Neural crest cell (in vitro differentiated cells): ENCODE measurements around the gene CD180. TPM values are rescaled to one million over a fixed set of nuclear protein-coding genes. Genes with fewer than 3 reads are reported as not detected.
"Not testable (repeated sequence)": the region's sequence is repeated elsewhere in the genome, so short reads cannot be mapped to it uniquely, and the experiment has no call there.

Experiments
- DNase-seq: peaks from one replicate; pipeline ENCODE4 v3.0.0; 2021; ENCODE audit warnings: low read depth, mixed read lengths, low spot score
- H3K27ac Mint-ChIP-seq: one replicate; pipeline ENCODE4 v1.8.0; 2021; ENCODE audit warnings: mild to moderate bottlenecking, mixed read lengths; ENCODE audit not compliant: unreplicated experiment
- H3K27me3 Mint-ChIP-seq: 2 replicates; pipeline ENCODE4 v1.8.0; 2021; ENCODE audit warnings: low read depth, mild to moderate bottlenecking, mixed read lengths
- H3K36me3 Mint-ChIP-seq: 2 replicates; pipeline ENCODE4 v1.8.0; 2021; ENCODE audit warnings: low read depth, mild to moderate bottlenecking, mixed read lengths
- H3K4me1 Mint-ChIP-seq: 2 replicates; pipeline ENCODE4 v1.8.0; 2021; ENCODE audit warnings: mixed read lengths
- H3K4me3 Mint-ChIP-seq: one replicate; pipeline ENCODE4 v1.8.0; 2021; ENCODE audit warnings: mild to moderate bottlenecking, mixed read lengths
- H3K9me3 Mint-ChIP-seq: 2 replicates; pipeline ENCODE4 v1.8.0; 2021; ENCODE audit warnings: mixed read lengths
- total RNA-seq: library from RNA; stranded (reverse); gene quantifications from 2 replicates; pipeline ENCODE4 v1.2.1, GENCODE V29; 2021
- TF ChIP-seq, protein P1 (sequence below): fragments of 200-600 bp; sonication (generic); conservative IDR thresholded peaks from 2 replicates; pipeline ENCODE4 v1.5.0; 2021; ENCODE audit warnings: antibody characterized with exemption, mild to moderate bottlenecking

Gene CD180
- total RNA-seq, 1 donor from 2014 or later, result not detected

- Mint-ChIP-seq H3K36me3 (no peaks in the 10 kb centered on the region), H3K9me3 (peaks cover 8% of the 10 kb centered on the region), H3K27ac (no peak overlapping the region), H3K4me1 (peaks cover 16% of the 10 kb centered on the region), H3K27me3 (no peaks in the 10 kb centered on the region), H3K4me3 (no peak overlapping the region)
- TF ChIP-seq, protein P1, sequence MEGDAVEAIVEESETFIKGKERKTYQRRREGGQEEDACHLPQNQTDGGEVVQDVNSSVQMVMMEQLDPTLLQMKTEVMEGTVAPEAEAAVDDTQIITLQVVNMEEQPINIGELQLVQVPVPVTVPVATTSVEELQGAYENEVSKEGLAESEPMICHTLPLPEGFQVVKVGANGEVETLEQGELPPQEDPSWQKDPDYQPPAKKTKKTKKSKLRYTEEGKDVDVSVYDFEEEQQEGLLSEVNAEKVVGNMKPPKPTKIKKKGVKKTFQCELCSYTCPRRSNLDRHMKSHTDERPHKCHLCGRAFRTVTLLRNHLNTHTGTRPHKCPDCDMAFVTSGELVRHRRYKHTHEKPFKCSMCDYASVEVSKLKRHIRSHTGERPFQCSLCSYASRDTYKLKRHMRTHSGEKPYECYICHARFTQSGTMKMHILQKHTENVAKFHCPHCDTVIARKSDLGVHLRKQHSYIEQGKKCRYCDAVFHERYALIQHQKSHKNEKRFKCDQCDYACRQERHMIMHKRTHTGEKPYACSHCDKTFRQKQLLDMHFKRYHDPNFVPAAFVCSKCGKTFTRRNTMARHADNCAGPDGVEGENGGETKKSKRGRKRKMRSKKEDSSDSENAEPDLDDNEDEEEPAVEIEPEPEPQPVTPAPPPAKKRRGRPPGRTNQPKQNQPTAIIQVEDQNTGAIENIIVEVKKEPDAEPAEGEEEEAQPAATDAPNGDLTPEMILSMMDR, result no peak
- no peak for DNase-seq
These were observed 19.7 kb downstream of the CD180 start for GRCh38 chr5:67176936-67177335.

- Mint-ChIP-seq H3K27me3 (no peaks in the 10 kb centered on the region), H3K36me3 (no peaks in the 10 kb centered on the region), H3K4me1 (no peaks in the 10 kb centered on the region), H3K27ac (no peak overlapping the region), H3K4me3 (no peak overlapping the region), H3K9me3 (peaks cover 8% of the 10 kb centered on the region)
- no peak for DNase-seq
- TF ChIP-seq, protein P1, result no peak
These were observed 22.6 kb downstream of the CD180 start for GRCh38 chr5:67173959-67174358.

GRCh38 chr5:67173351-67173750 lies 23.2 kb downstream of the CD180 start:
- H3K4me1 Mint-ChIP-seq, H3K36me3 Mint-ChIP-seq, H3K4me3 Mint-ChIP-seq, H3K9me3 Mint-ChIP-seq, H3K27me3 Mint-ChIP-seq, DNase-seq, H3K27ac Mint-ChIP-seq: not testable (repeated sequence)

DNA sequence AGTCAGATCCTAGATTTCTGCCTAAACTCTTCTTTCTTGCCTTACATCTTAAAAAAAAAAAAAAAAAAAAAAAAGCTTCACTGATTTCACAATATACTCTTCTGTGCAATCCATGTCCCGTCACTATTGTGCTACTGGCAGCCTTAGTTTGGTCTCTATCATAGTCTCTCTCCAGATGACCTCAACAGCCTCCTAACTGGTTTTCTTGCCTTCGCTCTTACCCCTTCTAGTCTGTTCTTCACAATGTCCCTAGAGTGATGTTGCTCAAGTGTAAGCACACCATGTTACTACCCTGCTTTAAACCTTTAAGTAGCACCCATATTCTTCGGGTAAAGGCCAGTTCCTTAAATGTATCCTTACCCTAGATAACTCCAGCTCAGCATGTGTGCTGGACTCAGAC lies 25.8 kb downstream of the CD180 start:
- no peak overlapping the region for H3K4me3 Mint-ChIP-seq
- H3K27ac Mint-ChIP-seq, result no peak overlapping the region
- H3K4me1 Mint-ChIP-seq, result no peaks in the 10 kb centered on the region
- H3K36me3 Mint-ChIP-seq, result no peaks in the 10 kb centered on the region
- DNase-seq, result no peak
- H3K9me3 Mint-ChIP-seq, result no peaks in the 10 kb centered on the region
- H3K27me3 Mint-ChIP-seq, result no peaks in the 10 kb centered on the region
- TF ChIP-seq, protein P1, result no peak

DNA sequence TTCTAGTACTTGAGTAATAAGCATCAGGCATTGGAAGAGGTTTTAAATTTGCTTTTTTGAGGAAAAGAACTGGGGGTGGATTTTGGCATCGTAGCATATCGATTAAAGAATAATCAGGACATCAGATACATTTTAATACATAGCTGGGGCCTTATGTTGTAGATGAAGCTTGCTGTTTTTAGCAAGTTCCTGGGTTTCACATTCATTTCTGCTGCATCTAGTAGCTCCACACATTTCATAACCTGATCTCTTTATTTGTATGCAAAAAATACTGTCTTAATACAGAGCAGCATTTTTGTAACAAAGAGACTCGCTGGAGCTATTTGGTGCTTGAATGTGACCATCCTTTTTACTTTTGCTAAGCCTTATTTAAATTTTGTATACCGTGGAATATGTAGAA lies 28.5 kb downstream of the CD180 start:
- no peak overlapping the region for H3K4me3 Mint-ChIP-seq
- no peaks in the 10 kb centered on the region for H3K36me3 Mint-ChIP-seq
- H3K4me1 Mint-ChIP-seq, result no peaks in the 10 kb centered on the region
- TF ChIP-seq, protein P1, result no peak
- no peaks in the 10 kb centered on the region for H3K27me3 Mint-ChIP-seq
- no peak overlapping the region for H3K27ac Mint-ChIP-seq
- H3K9me3 Mint-ChIP-seq, result no peaks in the 10 kb centered on the region
- DNase-seq, result no peak

- DNase-seq, result no peak
- Mint-ChIP-seq H3K4me3 (no peak overlapping the region), H3K9me3 (no peaks in the 10 kb centered on the region), H3K27ac (no peak overlapping the region), H3K36me3 (no peaks in the 10 kb centered on the region), H3K4me1 (no peaks in the 10 kb centered on the region), H3K27me3 (no peaks in the 10 kb centered on the region)
- TF ChIP-seq, protein P1, result no peak
These were observed 29.9 kb downstream of the CD180 start for GRCh38 chr5:67166460-67167285.
